SW 1271 (cell line): ENCODE results near the gene CREB3L1.

Experiments
- DNase-seq, 2 experiments: peaks; one replicate each; lab custom pipeline; 2025; lab: John Stamatoyannopoulos, UW

The CREB3L1 gene, protein sequence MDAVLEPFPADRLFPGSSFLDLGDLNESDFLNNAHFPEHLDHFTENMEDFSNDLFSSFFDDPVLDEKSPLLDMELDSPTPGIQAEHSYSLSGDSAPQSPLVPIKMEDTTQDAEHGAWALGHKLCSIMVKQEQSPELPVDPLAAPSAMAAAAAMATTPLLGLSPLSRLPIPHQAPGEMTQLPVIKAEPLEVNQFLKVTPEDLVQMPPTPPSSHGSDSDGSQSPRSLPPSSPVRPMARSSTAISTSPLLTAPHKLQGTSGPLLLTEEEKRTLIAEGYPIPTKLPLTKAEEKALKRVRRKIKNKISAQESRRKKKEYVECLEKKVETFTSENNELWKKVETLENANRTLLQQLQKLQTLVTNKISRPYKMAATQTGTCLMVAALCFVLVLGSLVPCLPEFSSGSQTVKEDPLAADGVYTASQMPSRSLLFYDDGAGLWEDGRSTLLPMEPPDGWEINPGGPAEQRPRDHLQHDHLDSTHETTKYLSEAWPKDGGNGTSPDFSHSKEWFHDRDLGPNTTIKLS

DNA sequence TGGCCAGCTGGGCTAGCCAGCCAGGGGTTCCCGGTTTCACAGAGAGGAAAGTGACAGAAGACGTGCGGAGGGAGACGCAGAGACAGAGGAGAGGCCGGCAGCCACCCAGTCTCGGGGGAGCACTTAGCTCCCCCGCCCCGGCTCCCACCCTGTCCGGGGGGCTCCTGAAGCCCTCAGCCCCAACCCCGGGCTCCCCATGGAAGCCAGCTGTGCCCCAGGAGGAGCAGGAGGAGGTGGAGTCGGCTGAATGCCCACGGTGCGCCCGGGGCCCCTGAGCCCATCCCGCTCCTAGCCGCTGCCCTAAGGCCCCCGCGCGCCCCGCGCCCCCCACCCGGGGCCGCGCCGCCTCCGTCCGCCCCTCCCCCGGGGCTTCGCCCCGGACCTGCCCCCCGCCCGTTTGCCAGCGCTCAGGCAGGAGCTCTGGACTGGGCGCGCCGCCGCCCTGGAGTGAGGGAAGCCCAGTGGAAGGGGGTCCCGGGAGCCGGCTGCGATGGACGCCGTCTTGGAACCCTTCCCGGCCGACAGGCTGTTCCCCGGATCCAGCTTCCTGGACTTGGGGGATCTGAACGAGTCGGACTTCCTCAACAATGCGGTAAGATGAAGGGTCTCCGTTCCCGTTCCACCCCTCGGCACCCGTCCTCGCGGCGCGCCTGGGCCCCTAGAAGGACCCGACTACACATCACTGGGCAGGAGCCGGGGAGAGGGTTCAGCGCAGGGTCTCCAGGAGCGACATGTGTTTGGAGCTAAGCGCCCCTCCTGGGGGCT is at the start of gene CREB3L1:
Gene CREB3L1 (plus strand): TSS at position 41 of the 765 bp plus-strand sequence. CDS start 450 bp downstream, at position 491.
- no peak for DNase-seq

DNA sequence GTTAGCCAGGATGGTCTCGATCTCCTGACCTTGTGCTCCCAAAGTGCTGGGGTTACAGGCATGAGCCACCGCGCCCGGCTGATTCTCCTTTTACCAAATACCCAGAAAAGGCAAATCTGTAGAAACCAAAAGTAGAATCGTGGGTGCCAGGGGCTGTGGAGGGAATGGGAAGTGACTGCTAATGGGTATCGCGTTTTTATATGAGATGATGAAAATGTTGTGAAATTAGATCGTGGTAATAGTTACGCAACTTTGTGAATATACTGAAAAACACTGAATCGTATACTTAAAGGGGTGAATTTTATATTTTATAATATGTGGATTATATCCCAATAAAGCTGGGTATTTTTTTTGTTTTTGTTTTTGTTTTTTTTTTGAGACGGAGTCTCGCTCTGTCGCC is 48.2 kb upstream of the CREB3L1 start:
- DNase-seq, result no peak

DNA sequence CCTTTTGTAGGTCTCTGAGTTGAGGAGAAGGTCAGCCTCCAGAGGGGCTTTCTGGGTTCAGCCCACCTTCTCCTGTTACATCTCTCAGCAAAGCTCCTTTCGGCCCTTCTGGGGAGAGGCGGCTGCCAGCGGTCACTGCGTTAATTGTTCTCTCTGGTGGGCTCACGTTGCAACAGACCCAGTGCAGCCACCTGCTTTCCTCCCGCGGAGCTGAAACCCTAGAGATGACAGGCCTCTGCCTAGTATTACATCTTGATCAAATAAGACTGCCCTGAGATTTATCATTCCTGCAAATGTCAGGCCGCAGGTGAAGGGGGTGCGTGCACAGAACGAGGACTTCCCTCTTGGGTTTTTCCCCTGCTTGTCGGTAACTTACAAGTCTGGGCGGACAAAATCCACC is 43.2 kb upstream of the CREB3L1 start:
- DNase-seq, result no peak

DNA sequence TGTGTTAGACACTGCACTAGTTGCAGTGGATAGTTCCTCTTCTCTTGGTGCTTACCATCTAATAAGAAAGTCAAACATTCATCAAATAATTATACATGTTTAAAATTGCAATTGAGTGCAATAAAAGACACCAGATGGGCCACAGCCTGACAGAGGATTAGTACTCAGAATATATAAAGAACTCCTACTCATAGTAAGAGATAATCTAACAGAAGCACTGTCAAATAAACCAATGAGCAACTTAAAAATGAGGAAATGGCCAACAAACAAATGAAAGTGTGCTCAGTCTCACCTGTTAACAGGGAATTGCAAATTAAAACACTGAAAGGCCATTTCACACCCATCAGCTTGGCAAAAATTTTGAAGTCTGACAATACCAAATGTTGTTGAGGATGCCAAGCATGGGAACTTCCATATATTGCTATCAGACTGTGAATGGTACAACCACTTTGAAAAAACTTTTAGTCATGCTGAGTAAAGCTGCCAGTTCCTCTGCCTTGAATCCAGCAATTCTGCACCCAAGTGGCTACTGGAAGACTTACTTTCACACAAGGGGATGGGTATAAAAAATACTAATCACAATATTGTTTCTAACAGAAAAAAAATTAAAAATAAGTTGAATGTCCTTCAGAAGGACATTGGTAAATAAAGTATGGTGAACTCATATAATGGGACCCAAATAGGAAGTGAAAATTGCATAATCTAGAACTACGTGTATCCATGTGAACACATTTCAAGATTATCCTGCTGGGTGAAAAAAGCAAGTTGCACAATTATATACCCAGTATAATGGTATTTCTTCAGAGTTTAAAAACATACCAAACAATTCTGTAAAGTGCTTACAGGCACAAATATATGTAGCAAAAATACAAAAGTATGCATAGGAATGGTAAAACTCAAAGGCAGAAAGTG is 41.4 kb upstream of the CREB3L1 start:
- DNase-seq, result no peak

DNA sequence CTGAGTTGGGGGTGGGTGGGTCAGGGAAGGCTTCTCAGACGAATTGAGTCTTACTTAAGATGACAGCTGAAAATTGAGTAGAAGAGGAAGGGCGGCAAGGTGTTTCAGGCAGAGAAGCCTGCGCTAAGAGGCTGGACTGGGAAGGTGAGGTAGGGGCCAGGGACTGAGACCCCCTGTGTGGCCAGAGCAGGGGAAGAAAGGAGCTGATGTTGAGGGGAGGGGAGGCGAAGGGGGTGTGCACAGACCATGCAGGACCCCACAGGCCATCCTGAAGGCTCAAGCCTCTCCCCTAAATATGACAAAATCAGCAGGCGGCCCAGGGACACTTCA is 40.6 kb upstream of the CREB3L1 start:
- no peak for DNase-seq

DNA sequence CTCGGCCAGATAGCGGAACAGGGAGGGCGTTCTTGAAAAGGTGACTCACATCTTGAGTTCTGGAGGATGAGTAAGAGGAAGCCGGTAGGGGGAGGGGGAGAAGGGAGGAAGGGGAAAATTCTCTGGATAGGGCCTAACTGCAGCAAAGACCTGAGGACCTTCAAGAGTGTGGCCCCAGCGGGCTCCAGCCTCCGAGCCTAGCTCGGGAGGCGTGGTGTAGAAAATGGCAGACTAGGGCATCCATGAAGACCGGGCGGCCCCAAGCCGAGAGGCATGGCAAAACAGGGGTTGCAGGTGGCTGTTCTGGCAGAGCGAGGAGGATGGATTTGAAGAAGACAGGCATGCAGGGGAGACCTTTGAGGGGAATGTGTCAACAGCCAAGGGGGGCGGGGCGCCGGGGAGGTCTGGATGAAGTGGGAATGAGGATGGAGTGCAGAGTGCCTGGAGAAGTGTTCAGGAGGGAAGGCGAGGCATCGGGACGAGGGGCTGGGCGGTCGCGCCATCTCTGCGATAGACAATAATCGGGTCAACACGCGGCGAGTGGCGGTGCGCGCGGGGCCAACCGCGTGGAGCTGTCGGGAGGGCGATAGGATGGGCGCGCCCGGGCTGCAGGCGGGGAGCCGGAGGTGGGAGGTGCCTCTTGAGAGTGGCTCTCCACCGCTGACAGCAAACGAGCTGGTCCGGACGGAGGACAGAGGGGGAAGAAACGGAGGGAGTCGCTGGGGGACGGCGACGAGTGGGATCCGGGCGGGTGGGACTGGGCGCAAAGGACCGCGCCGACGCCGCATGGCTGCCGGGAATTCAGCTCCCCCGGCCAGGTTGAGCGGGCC is 40.0 kb upstream of the CREB3L1 start:
- DNase-seq, result peak; percentile 90 to 94

DNA sequence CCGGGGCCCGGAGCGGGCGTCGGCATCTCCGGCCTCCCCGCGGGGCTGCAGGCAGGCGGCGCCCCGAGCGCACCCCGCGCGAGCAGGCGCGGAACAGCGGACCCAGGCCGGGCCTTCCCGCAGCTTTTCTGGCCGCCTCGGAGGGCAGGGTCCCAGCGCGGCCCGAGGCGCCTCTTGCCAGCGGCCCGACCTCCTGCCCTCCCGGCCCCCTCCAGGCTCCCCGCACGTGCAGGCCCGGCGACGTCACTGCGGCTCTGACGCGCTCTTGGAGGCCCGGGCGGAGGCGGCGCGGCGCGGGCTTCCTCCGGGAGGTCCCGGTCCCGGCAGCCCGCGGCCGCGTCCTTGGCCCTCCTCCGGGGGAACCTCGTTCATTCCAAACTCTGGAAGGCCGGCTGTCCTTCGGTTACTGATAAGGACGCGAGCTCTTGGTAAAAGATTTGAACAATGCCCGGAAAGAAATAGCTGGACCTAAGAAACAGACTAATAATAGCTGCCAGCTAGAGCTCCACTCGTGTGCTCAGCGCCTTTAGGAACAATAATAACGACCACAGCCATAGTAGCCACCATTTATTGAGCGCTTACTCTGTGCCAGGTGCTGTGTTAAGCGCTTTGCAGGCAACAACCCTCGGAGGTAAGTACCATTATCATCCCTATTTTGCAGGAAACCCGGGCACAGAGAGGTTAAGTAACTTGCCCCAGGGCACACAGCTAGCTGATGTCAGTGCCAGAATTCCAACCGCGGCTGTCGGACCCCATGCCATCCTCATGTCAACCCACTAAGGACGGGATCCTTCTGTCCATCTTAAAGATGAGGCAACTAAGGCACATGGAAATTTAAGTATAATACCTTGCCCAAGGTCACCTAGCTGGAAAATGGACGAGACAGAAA is 39.1 kb upstream of the CREB3L1 start:
- DNase-seq, result peak; percentile 45 to 55

DNA sequence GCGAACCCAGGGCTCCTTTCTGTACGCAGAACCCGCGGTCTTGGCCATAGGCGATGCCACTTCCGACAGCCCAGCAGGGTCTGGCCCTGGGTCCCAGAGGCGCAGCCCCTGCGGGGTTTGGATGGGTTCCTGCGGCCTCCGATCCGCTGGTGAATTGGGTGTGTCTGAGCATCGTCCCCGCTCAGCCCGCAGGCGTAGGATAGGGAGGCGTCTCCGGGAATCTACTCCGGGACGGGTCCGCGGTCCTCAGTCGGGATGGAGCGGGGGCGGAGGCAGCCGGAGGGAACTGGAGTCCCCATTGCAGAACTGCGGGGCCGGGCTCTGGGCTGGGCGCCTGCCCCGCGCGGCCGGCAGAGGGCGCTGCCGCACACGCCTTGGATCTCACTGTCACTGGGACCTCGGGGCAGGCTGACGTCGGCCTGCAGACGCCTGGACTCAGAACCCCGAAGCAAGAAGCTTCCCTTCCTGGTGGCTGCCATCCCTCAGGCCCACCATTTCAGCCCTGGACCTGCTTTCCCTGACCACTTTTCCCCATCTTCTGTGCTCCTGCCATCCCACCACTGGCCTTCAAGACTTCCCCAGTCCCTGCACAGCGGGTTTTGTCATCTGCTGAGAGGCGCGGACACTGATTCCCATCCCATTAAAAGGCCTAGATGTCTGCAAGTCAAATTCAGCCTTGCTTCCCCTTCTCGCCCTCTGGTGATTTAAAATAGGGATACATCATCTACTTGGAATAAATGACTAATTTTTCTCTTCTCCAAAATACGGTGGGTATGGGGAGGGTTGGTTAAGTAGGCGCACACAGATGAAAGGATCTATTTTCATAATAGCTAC is 38.3 kb upstream of the CREB3L1 start:
- peak; percentile 58 to 81 for DNase-seq

DNA sequence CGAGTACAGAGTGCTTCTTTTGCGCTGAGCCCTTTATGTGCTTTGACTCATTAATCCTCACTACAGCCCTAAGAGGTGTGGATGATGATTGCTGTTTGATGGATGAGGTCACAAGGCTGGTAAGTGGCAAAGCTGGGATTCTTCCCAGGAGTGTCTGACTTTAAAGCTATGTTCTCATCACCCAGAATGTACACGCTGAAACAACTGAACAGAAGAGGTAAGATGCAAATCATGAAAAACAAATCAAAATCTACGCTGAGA is 37.7 kb upstream of the CREB3L1 start:
- no peak for DNase-seq

DNA sequence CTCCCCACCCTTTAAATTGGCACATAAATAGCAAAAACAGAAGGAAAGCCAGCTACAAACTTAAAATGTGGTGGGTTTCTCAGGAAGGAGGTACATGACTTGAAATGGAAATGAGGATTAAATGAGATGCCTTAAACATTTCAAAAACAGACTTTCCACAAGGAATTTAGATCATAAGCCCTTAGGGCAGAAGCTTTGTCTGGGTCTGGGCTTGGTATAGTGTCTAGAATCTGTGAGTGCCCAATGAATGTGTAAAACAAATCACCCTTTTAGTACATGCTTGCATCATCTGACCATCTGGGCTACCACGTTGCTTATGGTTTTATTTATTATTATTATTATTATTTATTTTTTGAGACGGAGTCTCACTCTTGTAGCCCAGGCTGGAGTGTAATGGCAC is 37.1 kb upstream of the CREB3L1 start:
- DNase-seq, result no peak

DNA sequence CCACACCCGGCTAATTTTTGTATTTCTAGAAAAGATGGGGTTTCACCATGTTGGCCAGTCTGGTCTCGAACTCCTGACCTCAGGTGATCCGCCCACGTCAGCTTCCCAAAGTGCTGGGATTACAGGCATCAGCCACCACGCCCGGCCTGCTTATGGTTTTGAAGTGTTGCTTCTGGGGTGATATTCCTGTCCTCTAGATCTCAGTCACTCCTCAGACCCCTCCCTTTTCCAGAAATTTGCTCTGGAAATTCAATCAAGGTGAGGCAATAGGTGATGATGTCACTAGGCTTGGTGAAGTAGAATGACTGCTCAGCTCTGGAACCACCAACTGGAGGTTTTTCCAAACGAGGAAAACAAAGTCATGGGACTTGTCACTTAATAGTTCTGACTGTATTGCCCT is 36.6 kb upstream of the CREB3L1 start:
- DNase-seq, result no peak

DNA sequence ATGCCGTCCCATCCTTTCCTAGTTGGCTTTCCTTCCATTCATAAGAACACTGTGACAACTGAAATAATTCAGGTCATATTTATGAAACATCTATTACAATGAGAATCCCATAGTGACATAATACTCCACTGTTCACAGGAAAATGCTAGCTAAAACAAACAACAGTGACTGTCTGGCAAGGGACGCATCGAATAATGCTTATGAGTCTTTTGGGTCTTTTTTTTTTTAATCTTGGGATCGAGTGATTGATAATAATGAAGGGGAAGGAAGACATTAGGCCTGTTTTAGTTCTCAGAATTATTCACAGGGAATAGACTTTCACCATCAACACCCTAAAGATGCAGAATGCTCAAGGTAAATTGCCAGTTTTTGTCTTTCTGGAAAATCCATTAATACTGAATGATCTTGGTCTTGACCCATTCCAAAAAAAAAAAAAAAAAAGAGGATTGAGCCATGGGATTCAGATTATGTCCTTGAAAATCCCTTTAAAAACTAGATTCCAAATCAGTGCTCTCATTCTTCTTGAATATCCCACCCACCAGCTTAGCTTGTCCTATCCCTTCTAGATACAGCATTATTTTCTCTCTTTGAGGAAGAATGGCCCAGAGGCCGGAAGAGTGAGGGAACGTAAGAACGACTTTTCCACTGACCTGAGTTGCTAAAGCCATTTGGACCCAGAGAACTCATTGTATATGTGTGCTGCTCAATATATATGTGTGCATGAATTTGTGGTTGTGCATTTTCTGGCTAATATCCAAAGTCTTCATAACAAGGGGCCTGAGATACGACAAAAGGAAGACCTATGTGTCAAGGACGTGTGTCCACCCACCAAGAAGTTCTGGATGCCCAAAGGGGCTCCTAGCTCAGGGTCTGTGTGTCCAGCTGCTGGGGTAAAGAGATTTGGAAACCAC is 35.2 kb upstream of the CREB3L1 start:
- DNase-seq, result no peak

DNA sequence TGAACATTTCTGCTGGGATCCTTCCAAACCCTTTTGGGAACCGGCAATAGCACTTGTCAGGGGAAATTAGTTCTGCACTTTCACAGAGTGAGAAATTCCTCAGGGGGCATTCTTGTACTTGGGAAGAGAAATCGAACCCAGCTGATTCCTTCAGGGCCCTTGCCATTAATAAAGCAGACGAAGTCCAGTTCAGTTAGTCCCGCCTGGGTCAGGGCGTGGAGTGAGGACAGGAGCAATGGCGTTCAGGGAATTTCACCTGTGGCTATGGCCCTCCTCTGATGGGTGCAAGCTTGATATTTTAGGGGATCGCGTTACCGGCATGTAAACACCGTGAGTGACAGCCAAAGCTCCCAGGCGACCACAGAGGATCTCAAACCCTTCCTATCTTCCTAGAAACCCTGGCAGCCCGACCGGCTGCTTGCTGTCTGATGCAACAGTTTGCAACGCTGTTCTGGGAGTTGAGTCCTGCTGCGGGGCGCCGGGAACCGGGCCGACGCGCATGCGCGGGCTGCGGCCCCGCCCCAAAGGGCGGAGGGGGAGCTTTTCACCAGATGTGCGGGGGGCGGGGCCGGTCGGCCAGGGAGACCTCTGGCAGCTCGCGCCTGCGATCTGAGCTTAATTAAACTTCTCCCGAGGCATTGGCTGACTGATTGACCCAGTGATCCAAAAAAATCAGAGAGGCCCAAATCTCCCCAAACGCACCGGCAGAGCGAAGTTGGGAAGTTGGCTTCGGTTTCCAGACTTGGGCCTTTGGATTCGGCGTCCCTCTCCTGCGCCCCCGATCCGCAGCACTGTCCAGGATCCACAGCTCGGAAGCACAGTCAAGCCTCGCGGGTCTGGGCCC is 34.3 kb upstream of the CREB3L1 start:
- peak; percentile 74 to 87 for DNase-seq

DNA sequence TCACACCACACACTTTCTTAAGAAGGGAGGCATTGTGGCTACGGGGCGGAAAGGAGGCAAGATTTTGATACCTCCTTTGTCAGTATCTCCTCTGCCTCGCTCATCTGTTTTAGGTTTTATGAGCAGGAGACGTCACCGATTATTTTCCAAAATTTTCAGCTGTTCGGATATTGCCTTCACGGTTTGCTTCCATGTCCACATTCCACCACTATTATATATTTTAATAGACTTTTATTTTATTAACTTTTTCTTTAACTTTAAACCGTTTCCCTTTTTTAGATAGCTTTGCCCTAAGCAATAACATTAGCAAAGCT is 33.7 kb upstream of the CREB3L1 start:
- no peak for DNase-seq

DNA sequence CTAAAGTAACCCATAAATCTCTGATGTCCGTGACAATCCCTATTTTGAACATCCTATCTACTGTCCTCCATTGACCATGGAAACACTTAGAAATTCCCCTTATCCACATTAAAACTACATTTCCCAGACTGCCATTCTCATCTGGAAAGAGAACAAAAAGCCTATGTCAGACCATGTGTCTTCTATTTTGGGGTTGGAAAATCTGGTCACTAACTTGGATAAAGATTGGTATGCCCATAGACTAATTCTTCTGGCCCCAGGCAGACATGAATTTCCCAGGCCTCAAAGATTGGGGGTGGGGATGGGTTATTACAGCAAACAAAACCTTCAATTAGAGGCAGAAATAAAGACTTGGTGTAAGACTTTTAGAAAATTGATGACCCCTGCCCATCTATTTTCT is 30.9 kb upstream of the CREB3L1 start:
- no peak for DNase-seq

DNA sequence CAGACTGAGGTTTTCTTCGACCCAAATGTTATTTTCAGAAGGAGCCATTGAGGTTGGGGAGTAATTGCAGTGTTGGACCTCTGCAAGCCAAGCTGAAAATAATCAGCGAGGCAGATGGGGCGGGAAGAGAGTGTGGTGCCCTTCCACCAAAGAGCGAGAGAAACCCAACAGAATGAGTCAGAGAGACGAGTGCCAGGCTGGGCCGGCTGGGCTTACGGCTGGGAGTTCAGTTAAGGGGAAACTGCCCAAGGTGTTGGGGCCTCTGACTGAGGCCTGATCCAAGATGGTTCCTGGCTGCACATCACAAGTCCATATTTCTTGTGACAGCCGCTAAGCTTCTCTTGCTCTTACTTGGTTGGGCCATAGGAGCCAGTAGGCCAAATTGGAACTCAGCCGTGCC is 30.4 kb upstream of the CREB3L1 start:
- DNase-seq, result no peak

DNA sequence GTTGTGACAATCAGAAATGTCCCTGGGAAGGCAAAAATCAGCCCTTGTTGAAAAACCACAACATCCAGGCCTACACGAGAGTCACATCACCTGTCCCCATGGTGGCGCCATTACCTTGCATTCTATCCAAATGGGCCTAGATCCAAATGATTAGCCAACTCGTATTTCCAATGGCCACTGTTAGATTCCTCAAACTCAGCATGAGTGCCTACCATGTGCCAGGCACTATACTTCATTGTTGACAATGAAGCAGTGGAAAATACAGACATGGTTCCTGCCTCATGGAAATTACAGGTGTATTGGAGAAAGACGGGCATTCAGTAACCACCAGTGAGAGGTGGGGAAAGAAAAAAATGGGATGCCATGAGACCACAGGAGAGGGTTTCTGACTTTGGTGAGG is 29.8 kb upstream of the CREB3L1 start:
- peak; percentile 14 to 36 for DNase-seq
